Neural cell (in vitro differentiated cells): ENCODE results near the gene CLDN4. TPM values are rescaled to one million over a fixed set of nuclear protein-coding genes. Genes with fewer than 3 reads are reported as not detected.

ENCODE experiments used
- H2AFZ ChIP-seq: fragments of 200-600, 300-800 bp; sonication (generic), shearing (Covaris generic); 2 replicates; pipeline ENCODE4 v1.6.0; 2014; ENCODE audit warnings: low read depth, mild to moderate bottlenecking, antibody characterized with exemption, low read length, moderate library complexity
- H3F3A ChIP-seq: fragments of 200-600 bp; shearing (Covaris generic); 2 replicates; pipeline ENCODE4 v1.6.1; 2016; ENCODE audit warnings: mild to moderate bottlenecking, moderate library complexity, mixed read lengths, antibody characterized with exemption, low read length; ENCODE audit not compliant: insufficient read depth, poor library complexity, severe bottlenecking
- H3K27ac ChIP-seq: fragments of 200-600, 300-800 bp; sonication (generic), shearing (Covaris generic); 2 replicates; pipeline ENCODE4 v1.5.1; 2014; ENCODE audit warnings: mild to moderate bottlenecking, low read length, moderate library complexity
- H3K27me3 ChIP-seq: fragments of 300-800, 200-600 bp; sonication (generic), shearing (Covaris generic); 2 replicates; pipeline ENCODE4 v1.6.0; 2014; ENCODE audit warnings: mild to moderate bottlenecking, low read depth, low read length, moderate library complexity; ENCODE audit not compliant: insufficient read depth
- H3K36me3 ChIP-seq: fragments of 300-800, 200-600 bp; sonication (generic), shearing (Covaris generic); 2 replicates; pipeline ENCODE4 v1.5.1; 2014; ENCODE audit warnings: mild to moderate bottlenecking, antibody characterized with exemption, low read length, moderate library complexity; ENCODE audit not compliant: insufficient read depth
- H3K4me2 ChIP-seq: fragments of 300-800, 200-600 bp; sonication (generic), shearing (Covaris generic); 2 replicates; pipeline ENCODE4 v1.6.0; 2014; ENCODE audit warnings: mild to moderate bottlenecking, low read length
- H3K4me3 ChIP-seq: fragments of 300-800, 200-600 bp; sonication (generic), shearing (Covaris generic); 2 replicates; pipeline ENCODE4 v1.5.1; 2014; ENCODE audit warnings: mild to moderate bottlenecking, low read length, moderate library complexity
- H3K79me2 ChIP-seq: fragments of 200-600 bp; shearing (Covaris generic); replicated peaks from 2 replicates; pipeline ENCODE4 v1.6.0; 2014; ENCODE audit warnings: mild to moderate bottlenecking, low read length, moderate library complexity; ENCODE audit not compliant: insufficient read depth
- H3K9ac ChIP-seq: fragments of 300-800, 200-600 bp; sonication (generic), shearing (Covaris generic); 2 replicates; pipeline ENCODE4 v1.6.1; 2016; ENCODE audit warnings: mild to moderate bottlenecking, low read length, mixed read lengths
- H3K9me2 ChIP-seq: fragments of 200-600 bp; shearing (Covaris generic); 2 replicates; pipeline ENCODE4 v1.6.1; 2016; ENCODE audit warnings: mild to moderate bottlenecking, low read length, mixed read lengths; ENCODE audit not compliant: insufficient read depth
- H3K9me3 ChIP-seq: fragments of 200-600, 300-800 bp; sonication (generic), shearing (Covaris generic); 2 replicates; pipeline ENCODE4 v1.6.1; 2016; ENCODE audit warnings: mild to moderate bottlenecking, mixed run types, low read length, moderate library complexity, mixed read lengths
- H4K20me1 ChIP-seq: fragments of 200-600 bp; shearing (Covaris generic); 2 replicates; pipeline ENCODE4 v1.6.1; 2016; ENCODE audit warnings: mild to moderate bottlenecking, mixed run types; ENCODE audit not compliant: insufficient read depth
- CTCF ChIP-seq: fragments of 450-650 bp; IDR thresholded peaks from 2 replicates; pipeline ENCODE4 v1.5.1; 2014; ENCODE audit warnings: antibody characterized with exemption, mild to moderate bottlenecking, moderate library complexity; ENCODE audit not compliant: poor library complexity, severe bottlenecking
- EP300 ChIP-seq: fragments of 450-650 bp; conservative IDR thresholded peaks from 2 replicates; pipeline ENCODE4 v1.6.1; 2014; ENCODE audit warnings: antibody characterized with exemption, mild to moderate bottlenecking, moderate library complexity; ENCODE audit not compliant: poor library complexity, severe bottlenecking
- EZH2 ChIP-seq: fragments of 200-600, 300-800 bp; shearing (Covaris generic), sonication (generic); IDR thresholded peaks from 2 replicates; pipeline ENCODE4 v1.6.1; 2014; ENCODE audit warnings: antibody characterized with exemption, low read length, borderline replicate concordance, mild to moderate bottlenecking; ENCODE audit not compliant: insufficient read depth, poor library complexity, severe bottlenecking
- MXI1 ChIP-seq: fragments of 450-650 bp; conservative IDR thresholded peaks from 2 replicates; pipeline ENCODE4 v1.6.1; 2014; ENCODE audit warnings: antibody characterized with exemption, mild to moderate bottlenecking; ENCODE audit not compliant: poor library complexity, severe bottlenecking
- POLR2AphosphoS5 ChIP-seq: IDR thresholded peaks from 2 replicates; pipeline ENCODE4 v1.6.1; 2012
- RAD21 ChIP-seq: fragments of 450-650 bp; conservative IDR thresholded peaks from 2 replicates; pipeline ENCODE4 v1.6.1; 2014; ENCODE audit warnings: antibody characterized with exemption, mild to moderate bottlenecking, moderate library complexity
- TAF1 ChIP-seq: IDR thresholded peaks from 2 replicates; pipeline ENCODE4 v1.6.1; 2012; ENCODE audit warnings: low read depth
- polyA plus RNA-seq: library from polyadenylated mRNA; depleted of rRNA; stranded (reverse); fragments of >200 nt; gene quantifications from 2 replicates; pipeline ENCODE4 v1.2.3, GENCODE V29; 2014
- TF ChIP-seq, protein P1 (sequence below): IDR thresholded peaks from 2 replicates; pipeline ENCODE4 v1.6.1; 2012; ENCODE audit warnings: borderline replicate concordance

CLDN4 gene
- polyA plus RNA-seq, 1 donor from 2014 or later: 0.09 TPM

DNA sequence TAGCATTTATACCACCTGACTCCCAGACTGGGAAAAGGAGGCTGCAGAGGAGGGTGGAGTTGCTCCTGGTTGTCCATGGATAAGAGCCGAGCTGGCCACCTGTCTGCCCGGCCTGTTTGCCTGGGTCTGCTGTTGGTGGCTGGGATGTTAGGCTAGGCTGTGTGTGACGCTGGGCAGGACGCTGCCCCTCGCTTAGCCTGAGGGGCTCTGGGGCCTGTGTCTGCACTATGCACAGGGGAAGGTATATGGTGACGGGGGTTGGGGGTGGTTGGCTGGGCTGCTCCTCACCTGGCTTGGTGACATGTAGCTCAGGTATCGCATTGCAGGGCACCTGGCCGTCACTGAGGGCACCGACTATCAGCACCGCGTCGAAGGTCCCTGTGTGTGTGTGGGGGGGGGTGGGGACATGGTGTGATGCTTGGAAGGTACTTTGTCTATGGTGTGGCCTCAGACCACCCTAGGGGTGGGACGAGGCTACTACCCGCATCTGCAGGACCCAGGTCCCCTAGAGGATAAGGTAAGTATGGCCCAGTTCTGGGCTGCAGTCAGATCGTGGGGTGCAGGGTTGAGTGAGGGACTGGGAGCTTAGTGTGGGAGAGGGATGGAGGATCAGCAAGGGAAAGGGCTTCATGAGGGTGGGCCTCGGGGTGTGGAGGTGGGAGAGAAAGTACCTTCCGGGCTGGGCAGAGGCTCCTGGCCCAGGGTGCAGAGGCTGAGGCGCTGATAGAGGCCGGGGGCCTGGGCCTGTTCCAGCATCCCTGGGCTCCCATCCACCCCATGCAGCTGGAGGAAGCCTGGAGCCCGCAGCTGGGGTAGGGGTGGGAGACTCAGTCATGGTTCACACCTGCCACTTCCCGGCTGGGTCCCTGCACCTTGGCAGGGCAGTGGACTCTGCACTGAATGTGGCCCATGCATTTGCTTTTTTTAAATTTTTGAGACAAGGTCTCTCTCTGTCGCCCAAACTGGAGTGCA lies 9.2 kb downstream of the CLDN4 start:
- TF ChIP-seq RAD21: no peak
- no peaks in the 10 kb centered on the region for H3K36me3 ChIP-seq
- H3K4me2 ChIP-seq: no peak overlapping the region
- no peaks in the 10 kb centered on the region for H3K79me2 ChIP-seq
- H3F3A ChIP-seq: no peaks in the 10 kb centered on the region
- H2AFZ ChIP-seq: no peak overlapping the region
- no peak overlapping the region for H3K27ac ChIP-seq
- no peaks in the 10 kb centered on the region for H4K20me1 ChIP-seq
- no peaks in the 10 kb centered on the region for H3K27me3 ChIP-seq
- H3K4me3 ChIP-seq: no peak overlapping the region
- no peaks in the 10 kb centered on the region for H3K9me2 ChIP-seq
- no peaks in the 10 kb centered on the region for H3K9me3 ChIP-seq
- no peak overlapping the region for H3K9ac ChIP-seq

GRCh38 chr7:73840715-73841379 lies 10.1 kb downstream of the CLDN4 start:
- no peak overlapping the region for H2AFZ ChIP-seq
- no peaks in the 10 kb centered on the region for H3K9me2 ChIP-seq
- no peak overlapping the region for H3K4me2 ChIP-seq
- H3K9ac ChIP-seq: no peak overlapping the region
- H3K36me3 ChIP-seq: no peaks in the 10 kb centered on the region
- no peaks in the 10 kb centered on the region for H3K79me2 ChIP-seq
- no peaks in the 10 kb centered on the region for H3F3A ChIP-seq
- H3K9me3 ChIP-seq: no peaks in the 10 kb centered on the region
- TF ChIP-seq, protein P1, sequence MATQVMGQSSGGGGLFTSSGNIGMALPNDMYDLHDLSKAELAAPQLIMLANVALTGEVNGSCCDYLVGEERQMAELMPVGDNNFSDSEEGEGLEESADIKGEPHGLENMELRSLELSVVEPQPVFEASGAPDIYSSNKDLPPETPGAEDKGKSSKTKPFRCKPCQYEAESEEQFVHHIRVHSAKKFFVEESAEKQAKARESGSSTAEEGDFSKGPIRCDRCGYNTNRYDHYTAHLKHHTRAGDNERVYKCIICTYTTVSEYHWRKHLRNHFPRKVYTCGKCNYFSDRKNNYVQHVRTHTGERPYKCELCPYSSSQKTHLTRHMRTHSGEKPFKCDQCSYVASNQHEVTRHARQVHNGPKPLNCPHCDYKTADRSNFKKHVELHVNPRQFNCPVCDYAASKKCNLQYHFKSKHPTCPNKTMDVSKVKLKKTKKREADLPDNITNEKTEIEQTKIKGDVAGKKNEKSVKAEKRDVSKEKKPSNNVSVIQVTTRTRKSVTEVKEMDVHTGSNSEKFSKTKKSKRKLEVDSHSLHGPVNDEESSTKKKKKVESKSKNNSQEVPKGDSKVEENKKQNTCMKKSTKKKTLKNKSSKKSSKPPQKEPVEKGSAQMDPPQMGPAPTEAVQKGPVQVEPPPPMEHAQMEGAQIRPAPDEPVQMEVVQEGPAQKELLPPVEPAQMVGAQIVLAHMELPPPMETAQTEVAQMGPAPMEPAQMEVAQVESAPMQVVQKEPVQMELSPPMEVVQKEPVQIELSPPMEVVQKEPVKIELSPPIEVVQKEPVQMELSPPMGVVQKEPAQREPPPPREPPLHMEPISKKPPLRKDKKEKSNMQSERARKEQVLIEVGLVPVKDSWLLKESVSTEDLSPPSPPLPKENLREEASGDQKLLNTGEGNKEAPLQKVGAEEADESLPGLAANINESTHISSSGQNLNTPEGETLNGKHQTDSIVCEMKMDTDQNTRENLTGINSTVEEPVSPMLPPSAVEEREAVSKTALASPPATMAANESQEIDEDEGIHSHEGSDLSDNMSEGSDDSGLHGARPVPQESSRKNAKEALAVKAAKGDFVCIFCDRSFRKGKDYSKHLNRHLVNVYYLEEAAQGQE: no peak
- TF ChIP-seq CTCF (no peak), EP300 (no peak)
- H4K20me1 ChIP-seq: no peaks in the 10 kb centered on the region
- no peak overlapping the region for H3K4me3 ChIP-seq
- H3K27ac ChIP-seq: no peak overlapping the region
- no peaks in the 10 kb centered on the region for H3K27me3 ChIP-seq

GRCh38 chr7:73841689-73842066 lies 10.9 kb downstream of the CLDN4 start:
- Histone ChIP-seq H3K9me2 (no peaks in the 10 kb centered on the region), H3K9ac (no peak overlapping the region), H4K20me1 (no peaks in the 10 kb centered on the region), H3K27ac (no peak overlapping the region), H3K79me2 (no peaks in the 10 kb centered on the region), H3K4me2 (no peak overlapping the region), H3K27me3 (no peaks in the 10 kb centered on the region), H3K9me3 (no peaks in the 10 kb centered on the region), H3F3A (no peaks in the 10 kb centered on the region), H2AFZ (no peak overlapping the region), H3K36me3 (no peaks in the 10 kb centered on the region), H3K4me3 (peak overlapping the region; percentile 83)
- TF ChIP-seq, protein P1: no peak
- no peak for TF ChIP-seq TAF1
- no peak for TF ChIP-seq CTCF
- TF ChIP-seq EP300: no peak
- TF ChIP-seq RAD21: no peak
- no peak for TF ChIP-seq EZH2
- no peak for TF ChIP-seq MXI1
- no peak for TF ChIP-seq POLR2AphosphoS5
